H1 (cell line): ENCODE data around the gene EPB42. TPM values are rescaled to one million over a fixed set of nuclear protein-coding genes. Genes with fewer than 3 reads are reported as not detected.

Source experiments
- CTCF ChIA-PET: fragments of 300-600 bp; sonication (Branson Sonifier 250); formaldehyde crosslinking; loops from one replicate; lab custom pipeline; 2021; ENCODE audit not compliant: partially characterized antibody; lab: Charles Lee
- POLR2A ChIA-PET: fragments of 300-600 bp; sonication (Branson Sonifier 250); formaldehyde crosslinking; loops from one replicate; lab custom pipeline; 2021; ENCODE audit warnings: inconsistent platforms; ENCODE audit not compliant: partially characterized antibody; lab: Charles Lee
- DNase-seq, 2 experiments: peaks; one replicate each; pipeline versions ENCODE4 v3.0.0 to v3.0.0-alpha.2; 2010 to 2022; ENCODE audit warnings: low spot score in 2 of 2, low read depth in 1 of 2, mixed read lengths in 1 of 2
- FAIRE-seq: peaks from 2 replicates; lab custom pipeline; 2011; peaks lifted over from hg19 to GRCh38; lab: Jason Lieb, UNC
- H2AFZ ChIP-seq: 2 replicates; pipeline ENCODE4 v1.8.1; 2012; ENCODE audit warnings: low read length, inconsistent platforms
- H2AK5ac ChIP-seq: 2 replicates; pipeline ENCODE4 v1.6.1; 2013; ENCODE audit warnings: low read depth, low read length
- H2BK120ac ChIP-seq: replicated peaks from 2 replicates; pipeline ENCODE3; 2013; ENCODE audit warnings: low read depth, low read length, inconsistent platforms
- H2BK12ac ChIP-seq: 2 replicates; pipeline ENCODE4 v1.6.1; 2013; ENCODE audit warnings: low read depth, low read length
- H2BK15ac ChIP-seq: 2 replicates; pipeline ENCODE4 v1.6.1; 2013; ENCODE audit warnings: low read length
- H2BK20ac ChIP-seq: 2 replicates; pipeline ENCODE4 v1.6.1; 2013; ENCODE audit warnings: low read length
- H2BK5ac ChIP-seq: 2 replicates; pipeline ENCODE4 v1.6.1; 2013; ENCODE audit warnings: low read depth, low read length
- H3K14ac ChIP-seq: 2 replicates; pipeline ENCODE4 v1.6.1; 2013; ENCODE audit warnings: inconsistent platforms; ENCODE audit not compliant: insufficient read length
- H3K18ac ChIP-seq: 2 replicates; pipeline ENCODE4 v1.6.1; 2013; ENCODE audit warnings: low read length; ENCODE audit errors: extremely low read depth
- H3K23ac ChIP-seq: 2 replicates; pipeline ENCODE4 v1.6.1; 2013; ENCODE audit warnings: inconsistent platforms; ENCODE audit not compliant: insufficient read length
- H3K23me2 ChIP-seq: 2 replicates; pipeline ENCODE4 v1.6.1; 2013; ENCODE audit warnings: low read depth, low read length
- H3K27ac ChIP-seq: 2 replicates; pipeline ENCODE4 v1.6.1; 2011; ENCODE audit warnings: low read depth, low read length, inconsistent platforms
- H3K27me3 ChIP-seq, 4 experiments: replicated peaks in 1 of 4; 1 replicate in 1 of 4; 2 replicates in 3 of 4; pipeline versions ENCODE4 v1.6.1 to v1.8.1; 2011 to 2013; ENCODE audit warnings: low read length in 3 of 4, mild to moderate bottlenecking in 3 of 4, inconsistent platforms in 2 of 4, mixed read lengths in 2 of 4, moderate library complexity in 1 of 4; ENCODE audit not compliant: control insufficient read depth in 3 of 4, insufficient read depth in 3 of 4; ENCODE audit errors: extremely low read depth in 1 of 4
- H3K36me3 ChIP-seq, 4 experiments: 2 replicates each; pipeline versions ENCODE4 v1.6.1 to v1.8.1; 2011 to 2013; ENCODE audit warnings: mild to moderate bottlenecking in 4 of 4, low read length in 3 of 4, moderate library complexity in 2 of 4, control low read depth in 1 of 4, inconsistent platforms in 1 of 4; ENCODE audit not compliant: insufficient read depth in 4 of 4, control insufficient read depth in 2 of 4
- H3K4ac ChIP-seq: replicated peaks from 2 replicates; pipeline ENCODE3; 2013; ENCODE audit warnings: low read length, low read depth, mixed read lengths, inconsistent platforms; ENCODE audit not compliant: insufficient read length
- H3K4me1 ChIP-seq, 4 experiments: replicated peaks in 1 of 4; 1 replicate in 1 of 4; 2 replicates in 3 of 4; pipeline versions ENCODE4 v1.6.1 to v1.8.1; 2011 to 2013; ENCODE audit warnings: low read length in 3 of 4, inconsistent platforms in 2 of 4, mixed read lengths in 1 of 4; ENCODE audit not compliant: insufficient read depth in 4 of 4, control insufficient read depth in 3 of 4
- H3K4me2 ChIP-seq, 2 experiments: 2 replicates each; pipeline versions ENCODE4 v1.6.1 to v1.8.1; 2011 to 2013; ENCODE audit warnings: low read depth in 2 of 2, low read length in 2 of 2, control low read depth in 1 of 2, inconsistent platforms in 1 of 2, mild to moderate bottlenecking in 1 of 2; ENCODE audit not compliant: insufficient read depth in 1 of 2
- H3K4me3 ChIP-seq, 4 experiments: fragments of 200-600, 300-600 bp in 1 of 4; sonication (generic), shearing (Covaris generic), sonication (Bioruptor Twin) in 1 of 4; 2 replicates each; pipeline versions ENCODE4 v1.5.1 to v1.8.1; 2011 to 2016; ENCODE audit warnings: low read length in 4 of 4, low read depth in 3 of 4, control low read depth in 2 of 4, inconsistent platforms in 2 of 4, mild to moderate bottlenecking in 2 of 4, mixed read lengths in 1 of 4, moderate library complexity in 1 of 4; ENCODE audit not compliant: insufficient read depth in 2 of 4; ENCODE audit errors: extremely low read depth in 1 of 4
- H3K56ac ChIP-seq: replicated peaks from 2 replicates; pipeline ENCODE3; 2013; ENCODE audit warnings: low read depth, mild to moderate bottlenecking, mixed read lengths, low read length, inconsistent platforms; ENCODE audit not compliant: insufficient read length
- H3K79me1 ChIP-seq: 2 replicates; pipeline ENCODE4 v1.6.1; 2013; ENCODE audit warnings: low read depth, low read length, control low read depth
- H3K79me2 ChIP-seq, 2 experiments: 2 replicates each; pipeline versions ENCODE4 v1.6.1 to v1.8.1; 2012 to 2013; ENCODE audit warnings: low read length in 2 of 2, mild to moderate bottlenecking in 2 of 2, inconsistent platforms in 1 of 2; ENCODE audit not compliant: insufficient read depth in 2 of 2, control insufficient read depth in 1 of 2
- H3K9ac ChIP-seq, 4 experiments: replicated peaks in 1 of 4; 1 replicate in 1 of 4; 2 replicates in 3 of 4; pipeline versions ENCODE4 v1.6.1 to v1.8.1; 2011 to 2013; ENCODE audit warnings: low read depth in 3 of 4, low read length in 3 of 4, control low read depth in 2 of 4, mild to moderate bottlenecking in 2 of 4, moderate library complexity in 2 of 4, inconsistent platforms in 1 of 4; ENCODE audit errors: extremely low read depth in 1 of 4
- H3K9me3 ChIP-seq, 2 experiments: 2 replicates each; pipeline versions ENCODE4 v1.6.1 to v1.8.1; 2012 to 2013; ENCODE audit warnings: mild to moderate bottlenecking in 2 of 2, moderate library complexity in 2 of 2, control low read depth in 1 of 2, inconsistent platforms in 1 of 2, low read depth in 1 of 2, low read length in 1 of 2, mixed read lengths in 1 of 2; ENCODE audit not compliant: insufficient read depth in 2 of 2
- H4K20me1 ChIP-seq, 2 experiments: replicated peaks in 1 of 2; 2 replicates each; pipeline versions ENCODE3 to v1.8.1; 2011 to 2013; ENCODE audit warnings: inconsistent platforms in 2 of 2, low read length in 2 of 2, mild to moderate bottlenecking in 1 of 2; ENCODE audit not compliant: insufficient read depth in 2 of 2, control insufficient read depth in 1 of 2
- H4K5ac ChIP-seq: 2 replicates; pipeline ENCODE4 v1.6.1; 2013; ENCODE audit warnings: low read length, low read depth, mixed read lengths, inconsistent platforms; ENCODE audit not compliant: insufficient read length
- H4K8ac ChIP-seq: 2 replicates; pipeline ENCODE4 v1.8.0; 2013; ENCODE audit warnings: mild to moderate bottlenecking, moderate library complexity, low read length, inconsistent platforms; ENCODE audit not compliant: insufficient read depth; ENCODE audit errors: extremely low read depth
- H4K91ac ChIP-seq: replicated peaks from 2 replicates; pipeline ENCODE3; 2013; ENCODE audit warnings: low read length, mixed read lengths, inconsistent platforms; ENCODE audit not compliant: insufficient read length
- HDAC2 ChIP-seq, 2 experiments: fragments of 300-600 bp in 1 of 2; sonication (generic) in 1 of 2; IDR thresholded peaks; 2 replicates each; pipeline ENCODE4 v1.6.1; 2011 to 2012; ENCODE audit warnings: low read depth in 2 of 2, low read length in 2 of 2, mild to moderate bottlenecking in 2 of 2, moderate library complexity in 2 of 2, borderline replicate concordance in 1 of 2, inconsistent platforms in 1 of 2
- HDAC6 ChIP-seq: IDR thresholded peaks from one replicate; pipeline ENCODE4 v1.7.1; 2012; ENCODE audit warnings: low read depth, mild to moderate bottlenecking, inconsistent platforms, low read length, moderate library complexity
- PHF8 ChIP-seq: fragments of 200-600 bp; sonication (generic); conservative IDR thresholded peaks from 2 replicates; pipeline ENCODE4 v1.7.1; 2012; ENCODE audit warnings: low read depth, mild to moderate bottlenecking, inconsistent platforms, low read length, moderate library complexity
- SRF ChIP-seq: IDR thresholded peaks from 2 replicates; pipeline ENCODE4 v1.6.1; 2011; ENCODE audit warnings: mild to moderate bottlenecking, low read depth, low read length, moderate library complexity
- WGBS, 2 experiments: shearing (Covaris generic) in 1 of 2; methylation state at CpG; one replicate each; pipeline versions ENCODE4 v1.1.6 to v1.1.7; 2013 to 2015; ENCODE audit warnings: low lambda C conversion rate in 2 of 2, mixed read lengths in 2 of 2, inconsistent platforms in 1 of 2, low coverage in 1 of 2, missing lambda C conversion rate in 1 of 2; ENCODE audit not compliant: insufficient replicate concordance in 2 of 2, insufficient coverage in 1 of 2, insufficient read length in 1 of 2; ENCODE audit errors: extremely low coverage in 1 of 2, missing lambda C conversion rate in 1 of 2; 5-methylcytosine and 5-hydroxymethylcytosine counted together
- polyA plus RNA-seq, 7 experiments: library from polyadenylated mRNA; depleted of rRNA in 3 of 7; stranded (reverse) in 5 of 7; unstranded in 2 of 7; fragments of >200 nt in 5 of 7; fragments of 200-250 nt in 2 of 7; gene quantifications; 1 replicate in 5 of 7; 2 replicates in 1 of 7; 4 replicates in 1 of 7; pipeline versions ENCODE4 v1.2.1 to v1.2.3, GENCODE V29; 2011 to 2013; ENCODE audit warnings: missing spikeins in 2 of 7, mixed read lengths in 2 of 7
- total RNA-seq: library from RNA; stranded (reverse); fragmentation: NEBNext Ultra II Directional; extraction: Animal tissue kit (Norgen Biotek cat#: 25700); gene quantifications from 2 replicates; pipeline ENCODE4 v1.2.1, GENCODE V29; 2021

EPB42 gene
- total and polyA plus RNA-seq, 2 of the 8 experiments (the other 6 are each of a cell fraction or from before 2014, with no cell fraction given) = not detected

DNA sequence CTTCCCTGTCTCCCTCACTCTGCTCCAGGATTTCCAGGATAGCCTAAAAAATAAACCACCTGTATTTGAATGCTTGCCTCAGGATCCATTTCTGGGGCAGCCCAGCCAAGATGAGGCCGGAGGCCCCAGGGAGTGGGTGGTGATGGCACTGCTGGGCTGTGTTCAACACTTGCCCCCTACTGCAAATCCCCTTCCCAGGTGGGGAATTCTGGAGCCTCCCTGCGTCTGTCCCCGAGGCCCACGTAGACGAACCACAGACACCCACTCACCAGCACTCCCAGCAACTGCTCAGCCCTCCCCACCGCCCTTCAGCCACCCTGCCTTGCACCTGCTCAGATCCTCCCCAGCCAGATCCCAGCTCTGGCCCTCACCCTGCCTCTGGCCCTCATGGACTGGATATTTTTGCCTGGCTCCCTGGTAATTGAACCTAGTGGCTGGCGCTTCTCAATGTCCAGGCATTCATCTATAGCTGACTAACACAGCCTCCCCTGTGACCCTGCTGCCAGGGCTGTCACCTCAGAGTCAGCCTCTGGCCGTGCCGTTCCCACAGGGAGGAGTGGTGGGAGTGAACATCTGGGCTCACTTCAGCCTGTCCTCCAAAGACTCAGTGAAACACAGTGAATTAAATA, 17.1 kb upstream of the EPB42 start:
- Histone ChIP-seq H3K27ac (no peak overlapping the region), H3K4me1 (no peaks in the 10 kb centered on the region), H2BK120ac (no peak overlapping the region), H3K23me2 (no peaks in the 10 kb centered on the region), H3K79me2 (no peaks in the 10 kb centered on the region), H3K23ac (no peak overlapping the region), H3K36me3 (no peaks in the 10 kb centered on the region), H2BK5ac (no peak overlapping the region), H3K18ac (no peak overlapping the region), H4K8ac (no peak overlapping the region), H3K4me2 (no peak overlapping the region), H4K5ac (no peak overlapping the region), H3K14ac (no peak overlapping the region), H4K20me1 (no peaks in the 10 kb centered on the region), H2BK15ac (no peak overlapping the region), H3K9ac (no peak overlapping the region), H2BK20ac (no peak overlapping the region), H3K9me3 (no peaks in the 10 kb centered on the region), H3K79me1 (no peaks in the 10 kb centered on the region), H4K91ac (no peak overlapping the region), H2BK12ac (no peak overlapping the region), H3K56ac (no peak overlapping the region), H3K4ac (no peak overlapping the region), H2AFZ (no peak overlapping the region), H3K27me3 (no peaks in the 10 kb centered on the region), H3K4me3 (no peak overlapping the region), H2AK5ac (no peak overlapping the region)
- DNase-seq = no peak
- no peak for FAIRE-seq
- TF ChIP-seq HDAC2 (IDR thresholded peaks at IDR 0.05; ENCODE audit: borderline replicate concordance in 1 of 2, low read depth in 2 of 2, low read length in 2 of 2) = no peak
- no peak for TF ChIP-seq PHF8
- no peak for TF ChIP-seq HDAC6
- TF ChIP-seq SRF = no peak
- 81% methylated on average over 9 of the region's 9 CpGs; no CpG with 5 or more reads in 1 of the 2 experiments for WGBS, 2 experiments
- POLR2A ChIA-PET = no interaction called here
- CTCF ChIA-PET = interaction anchor here (0.7 to 6.7 kb wide), 3 partner anchors 12 to 17 kb away, joined by 3 to 39 read pairs (median 3); no protein-coding TSS in a partner anchor
